Osteoblast (primary cell): ENCODE measurements around the gene VIPR1. TPM values are rescaled to one million over a fixed set of nuclear protein-coding genes. Genes with fewer than 3 reads are reported as not detected.
A peak's percentile ranks its signal among the peaks of the same experiment; 100 is the strongest.

ENCODE experiments used
- DNase-seq: peaks from one replicate; pipeline ENCODE4 v3.0.0; 2011; ENCODE audit warnings: low spot score, mixed read lengths; ENCODE audit not compliant: insufficient read length; ENCODE audit errors: missing footprints
- H2AFZ ChIP-seq: 2 replicates; pipeline ENCODE4 v1.6.0; 2011; ENCODE audit warnings: mild to moderate bottlenecking, low read length
- H3K27ac ChIP-seq: 2 replicates; pipeline ENCODE4 v1.5.1; 2011; ENCODE audit warnings: mild to moderate bottlenecking, low read depth, low read length, moderate library complexity
- H3K27me3 ChIP-seq: 2 replicates; pipeline ENCODE4 v1.6.0; 2012; ENCODE audit warnings: mild to moderate bottlenecking, control low read depth, inconsistent platforms, low read length, moderate library complexity; ENCODE audit not compliant: insufficient read depth
- H3K36me3 ChIP-seq: 2 replicates; pipeline ENCODE4 v1.5.1; 2011; ENCODE audit warnings: mild to moderate bottlenecking, low read length, control low read depth, moderate library complexity; ENCODE audit not compliant: insufficient read depth
- H3K4me1 ChIP-seq: 2 replicates; pipeline ENCODE4 v1.5.1; 2011; ENCODE audit warnings: mild to moderate bottlenecking, low read length, control low read depth, moderate library complexity; ENCODE audit not compliant: insufficient read depth
- H3K4me2 ChIP-seq: 2 replicates; pipeline ENCODE4 v1.6.0; 2011; ENCODE audit warnings: mild to moderate bottlenecking, low read length; ENCODE audit not compliant: insufficient read depth
- H3K4me3 ChIP-seq: fragments of 200-600 bp; sonication (generic); 3 replicates; pipeline ENCODE4 v1.5.1; 2012; ENCODE audit warnings: mild to moderate bottlenecking, low read length, inconsistent platforms; ENCODE audit not compliant: insufficient read depth
- H3K79me2 ChIP-seq: 2 replicates; pipeline ENCODE4 v1.6.0; 2012; ENCODE audit warnings: mild to moderate bottlenecking, low read length, control low read depth, inconsistent platforms; ENCODE audit not compliant: insufficient read depth
- H3K9me3 ChIP-seq: 2 replicates; pipeline ENCODE4 v1.5.1; 2011; ENCODE audit warnings: low read depth, low read length, control low read depth
- H4K20me1 ChIP-seq: 2 replicates; pipeline ENCODE4 v1.6.0; 2012; ENCODE audit warnings: mild to moderate bottlenecking, low read length, control low read depth; ENCODE audit not compliant: insufficient read depth
- CTCF ChIP-seq: IDR thresholded peaks from 2 replicates; pipeline ENCODE4 v1.5.1; 2011; ENCODE audit warnings: mild to moderate bottlenecking, low read depth, low read length, moderate library complexity; ENCODE audit errors: extremely low read depth
- total RNA-seq: library from RNA; depleted of rRNA; stranded (reverse); fragments of >200 nt; gene quantifications from 2 replicates; pipeline ENCODE4 v1.2.3, GENCODE V29; 2012

Gene VIPR1
- total RNA-seq, 1 donor, result not detected

GRCh38 chr3:42544492-42545283, 42.2 kb downstream of the VIPR1 start:
- Histone ChIP-seq H3K79me2 (no peaks in the 10 kb centered on the region), H3K27ac (no peak overlapping the region), H3K4me2 (no peak overlapping the region), H3K4me1 (no peaks in the 10 kb centered on the region), H3K9me3 (no peaks in the 10 kb centered on the region), H3K27me3 (no peaks in the 10 kb centered on the region), H3K4me3 (no peak overlapping the region), H2AFZ (no peak overlapping the region), H4K20me1 (peaks cover 6% of the 10 kb centered on the region), H3K36me3 (no peaks in the 10 kb centered on the region)
- peak; percentile 12 for TF ChIP-seq CTCF
- no peak for DNase-seq

- no peak overlapping the region for H3K4me3 ChIP-seq
- peaks cover 2% of the 10 kb centered on the region for H3K36me3 ChIP-seq
- no peaks in the 10 kb centered on the region for H3K4me1 ChIP-seq
- peaks cover 3% of the 10 kb centered on the region for H4K20me1 ChIP-seq
- H3K27me3 ChIP-seq, result no peaks in the 10 kb centered on the region
- no peaks in the 10 kb centered on the region for H3K79me2 ChIP-seq
- no peak for DNase-seq
- H3K4me2 ChIP-seq, result no peak overlapping the region
- TF ChIP-seq CTCF, result no peak
- H2AFZ ChIP-seq, result no peak overlapping the region
- no peaks in the 10 kb centered on the region for H3K9me3 ChIP-seq
- no peak overlapping the region for H3K27ac ChIP-seq
Measured at GRCh38 chr3:42545284-42545900, 42.9 kb downstream of the VIPR1 start.

GRCh38 chr3:42546691-42547213, 44.3 kb downstream of the VIPR1 start:
- DNase-seq, result no peak
- Histone ChIP-seq H3K4me1 (no peaks in the 10 kb centered on the region), H3K36me3 (peaks cover 9% of the 10 kb centered on the region), H2AFZ (no peak overlapping the region), H3K79me2 (no peaks in the 10 kb centered on the region), H3K9me3 (no peaks in the 10 kb centered on the region), H3K27ac (no peak overlapping the region), H3K4me2 (no peak overlapping the region), H4K20me1 (peaks cover 3% of the 10 kb centered on the region), H3K27me3 (no peaks in the 10 kb centered on the region), H3K4me3 (no peak overlapping the region)
- TF ChIP-seq CTCF, result no peak

- no peaks in the 10 kb centered on the region for H3K27me3 ChIP-seq
- H4K20me1 ChIP-seq, result peaks cover 3% of the 10 kb centered on the region
- no peaks in the 10 kb centered on the region for H3K79me2 ChIP-seq
- no peak overlapping the region for H3K4me2 ChIP-seq
- H3K4me3 ChIP-seq, result no peak overlapping the region
- H3K27ac ChIP-seq, result no peak overlapping the region
- DNase-seq, result peak; percentile 93
- no peak overlapping the region for H2AFZ ChIP-seq
- no peaks in the 10 kb centered on the region for H3K4me1 ChIP-seq
- peaks cover 14% of the 10 kb centered on the region for H3K36me3 ChIP-seq
- H3K9me3 ChIP-seq, result no peaks in the 10 kb centered on the region
- TF ChIP-seq CTCF, result peak; percentile 98
Measured at GRCh38 chr3:42547401-42547945, 45.0 kb downstream of the VIPR1 start.
